ENCODE measurements around the gene ZBTB43.
"Not testable (repeated sequence)": the region's sequence is repeated elsewhere in the genome, so short reads cannot be mapped to it uniquely, and the experiment has no call there.

DNA sequence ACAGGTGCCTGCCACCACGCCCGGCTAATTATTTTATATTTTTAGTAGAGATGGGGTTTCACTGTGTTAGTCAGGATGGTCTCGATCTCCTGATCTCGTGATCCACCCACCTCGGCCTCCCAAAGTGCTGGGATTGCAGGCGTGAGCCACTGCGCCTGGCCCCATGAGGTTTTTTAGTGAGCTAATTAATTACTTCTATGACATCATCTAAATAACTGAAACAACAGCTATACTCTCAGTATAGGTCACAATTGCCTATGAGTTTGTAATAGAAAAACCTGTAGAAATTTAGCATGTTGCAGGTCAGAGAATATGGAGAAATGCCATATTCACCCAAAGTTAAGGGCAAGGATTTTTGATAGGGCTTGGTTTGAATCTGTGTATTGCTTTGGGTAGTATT, 12.8 kb downstream of the ZBTB43 start:
- TF ChIP-seq, protein P1, sequence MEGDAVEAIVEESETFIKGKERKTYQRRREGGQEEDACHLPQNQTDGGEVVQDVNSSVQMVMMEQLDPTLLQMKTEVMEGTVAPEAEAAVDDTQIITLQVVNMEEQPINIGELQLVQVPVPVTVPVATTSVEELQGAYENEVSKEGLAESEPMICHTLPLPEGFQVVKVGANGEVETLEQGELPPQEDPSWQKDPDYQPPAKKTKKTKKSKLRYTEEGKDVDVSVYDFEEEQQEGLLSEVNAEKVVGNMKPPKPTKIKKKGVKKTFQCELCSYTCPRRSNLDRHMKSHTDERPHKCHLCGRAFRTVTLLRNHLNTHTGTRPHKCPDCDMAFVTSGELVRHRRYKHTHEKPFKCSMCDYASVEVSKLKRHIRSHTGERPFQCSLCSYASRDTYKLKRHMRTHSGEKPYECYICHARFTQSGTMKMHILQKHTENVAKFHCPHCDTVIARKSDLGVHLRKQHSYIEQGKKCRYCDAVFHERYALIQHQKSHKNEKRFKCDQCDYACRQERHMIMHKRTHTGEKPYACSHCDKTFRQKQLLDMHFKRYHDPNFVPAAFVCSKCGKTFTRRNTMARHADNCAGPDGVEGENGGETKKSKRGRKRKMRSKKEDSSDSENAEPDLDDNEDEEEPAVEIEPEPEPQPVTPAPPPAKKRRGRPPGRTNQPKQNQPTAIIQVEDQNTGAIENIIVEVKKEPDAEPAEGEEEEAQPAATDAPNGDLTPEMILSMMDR (conservative IDR thresholded peaks at IDR 0.05; ENCODE audit: low read depth, low read length) = not testable (repeated sequence)
- TF ChIP-seq EZH2 (IDR thresholded peaks at IDR 0.05; ENCODE audit: borderline replicate concordance, low read depth, low read length, poor library complexity, severe bottlenecking) = not testable (repeated sequence)

Data from A673 (cell line).